ENCODE measurements around the gene TCP11X2.
"Not testable (repeated sequence)": the region's sequence is repeated elsewhere in the genome, so short reads cannot be mapped to it uniquely, and the experiment has no call there.

The TCP11X2 gene

GRCh38 chrX:102498732-102499131, 27.1 kb upstream of the TCP11X2 start:
- WGBS, result 76% methylated on average over 2 of the region's 2 CpGs

GRCh38 chrX:102491766-102492165, 20.2 kb upstream of the TCP11X2 start:
- Histone ChIP-seq H3K9ac (ENCODE audit: low read length) (no peak overlapping the region), H2BK12ac (ENCODE audit: low read length in 2 of 2) (no peak overlapping the region), H2AK5ac (ENCODE audit: low read length, severe bottlenecking) (no peak overlapping the region), H3K14ac (ENCODE audit: low read length in 2 of 2) (no peak overlapping the region), H3K79me1 (replicated peaks; ENCODE audit: low read length, poor library complexity, severe bottlenecking) (no peaks in the 10 kb centered on the region), H3K27me3 (ENCODE audit: control insufficient read depth in 1 of 2, insufficient read depth in 1 of 2, low read length in 2 of 2) (peaks cover 0 to 37% of the 10 kb centered on the region in 2 experiments), H3K4me3 (ENCODE audit: insufficient read depth in 1 of 2, low read depth in 1 of 2, low read length in 2 of 2) (peak overlapping the region in 1 of 2 experiments; percentile 59), H3K27ac (ENCODE audit: low read length, poor library complexity, severe bottlenecking) (no peak overlapping the region), H3K36me3 (ENCODE audit: control insufficient read depth in 1 of 2, insufficient read depth in 2 of 2, low read depth in 1 of 2, low read length in 2 of 2) (no peaks in the 10 kb centered on the region), H3K9me3 (ENCODE audit: control insufficient read depth, low read length) (peaks cover 5% of the 10 kb centered on the region), H3K4me2 (ENCODE audit: low read length, poor library complexity, severe bottlenecking) (no peak overlapping the region), H2BK15ac (ENCODE audit: low read depth, poor library complexity, severe bottlenecking) (no peak overlapping the region), H2AFZ (ENCODE audit: low read depth, low read length) (no peak overlapping the region), H4K91ac (ENCODE audit: low read length) (no peak overlapping the region), H3K4ac (ENCODE audit: low read depth in 1 of 2, low read length in 2 of 2) (no peak overlapping the region), H2BK120ac (ENCODE audit: low read depth, low read length) (no peak overlapping the region), H3K18ac (ENCODE audit: low read depth in 1 of 2, low read length in 2 of 2) (no peak overlapping the region), H3K23ac (ENCODE audit: low read length in 2 of 2) (no peak overlapping the region), H3K4me1 (ENCODE audit: control insufficient read depth, insufficient read depth, low read depth, low read length) (no peaks in the 10 kb centered on the region), H2BK5ac (ENCODE audit: low read depth, low read length, poor library complexity, severe bottlenecking) (no peak overlapping the region), H4K8ac (ENCODE audit: low read length) (no peak overlapping the region)
- no peak for DNase-seq

More at GRCh38 chrX:102498732-102499131, 27.1 kb upstream of the TCP11X2 start:
- no peak overlapping the region for H2AFZ ChIP-seq (ENCODE audit: low read depth, low read length)
- DNase-seq, result no peak
- H4K91ac ChIP-seq (ENCODE audit: low read length), result no peak overlapping the region
- no peak overlapping the region for H2BK15ac ChIP-seq (ENCODE audit: low read depth, poor library complexity, severe bottlenecking)
- no peak overlapping the region for H3K4me2 ChIP-seq (ENCODE audit: low read length, poor library complexity, severe bottlenecking)
- peaks cover 0 to 42% of the 10 kb centered on the region in 2 experiments for H3K27me3 ChIP-seq (ENCODE audit: control insufficient read depth in 1 of 2, insufficient read depth in 1 of 2, low read length in 2 of 2)
- no peak overlapping the region for H3K27ac ChIP-seq (ENCODE audit: low read length, poor library complexity, severe bottlenecking)
- no peak overlapping the region for H3K23ac ChIP-seq (ENCODE audit: low read length in 2 of 2)
- no peak overlapping the region for H2BK12ac ChIP-seq (ENCODE audit: low read length in 2 of 2)
- H3K9me3 ChIP-seq (ENCODE audit: control insufficient read depth, low read length), result peaks cover 5% of the 10 kb centered on the region
- no peak overlapping the region for H3K4ac ChIP-seq (ENCODE audit: low read depth in 1 of 2, low read length in 2 of 2)
- H2BK120ac ChIP-seq (ENCODE audit: low read depth, low read length), result no peak overlapping the region
- H3K4me1 ChIP-seq (ENCODE audit: control insufficient read depth, insufficient read depth, low read depth, low read length), result no peaks in the 10 kb centered on the region
- H3K14ac ChIP-seq (ENCODE audit: low read length in 2 of 2), result no peak overlapping the region
- no peak overlapping the region for H3K9ac ChIP-seq (ENCODE audit: low read length)
- no peak overlapping the region for H3K4me3 ChIP-seq (ENCODE audit: insufficient read depth in 1 of 2, low read depth in 1 of 2, low read length in 2 of 2)
- H3K18ac ChIP-seq (ENCODE audit: low read depth in 1 of 2, low read length in 2 of 2), result no peak overlapping the region
- no peak overlapping the region for H4K8ac ChIP-seq (ENCODE audit: low read length)
- no peak overlapping the region for H2BK5ac ChIP-seq (ENCODE audit: low read depth, low read length, poor library complexity, severe bottlenecking)
- H3K36me3 ChIP-seq (ENCODE audit: control insufficient read depth in 1 of 2, insufficient read depth in 2 of 2, low read depth in 1 of 2, low read length in 2 of 2), result no peaks in the 10 kb centered on the region
- no peaks in the 10 kb centered on the region for H3K79me1 ChIP-seq (replicated peaks; ENCODE audit: low read length, poor library complexity, severe bottlenecking)
- no peak overlapping the region for H2AK5ac ChIP-seq (ENCODE audit: low read length, severe bottlenecking)

- not testable (repeated sequence) for H2AFZ ChIP-seq (ENCODE audit: low read depth, low read length); H2BK15ac ChIP-seq (ENCODE audit: low read depth, poor library complexity, severe bottlenecking); H2BK5ac ChIP-seq (ENCODE audit: low read depth, low read length, poor library complexity, severe bottlenecking); H3K27ac ChIP-seq (ENCODE audit: low read length, poor library complexity, severe bottlenecking); H3K4me1 ChIP-seq (ENCODE audit: control insufficient read depth, insufficient read depth, low read depth, low read length); H3K79me1 ChIP-seq (replicated peaks; ENCODE audit: low read length, poor library complexity, severe bottlenecking); H3K14ac ChIP-seq (ENCODE audit: low read length in 2 of 2); H2AK5ac ChIP-seq (ENCODE audit: low read length, severe bottlenecking); H3K36me3 ChIP-seq (ENCODE audit: control insufficient read depth in 1 of 2, insufficient read depth in 2 of 2, low read depth in 1 of 2, low read length in 2 of 2); H3K23ac ChIP-seq (ENCODE audit: low read length in 2 of 2); H2BK120ac ChIP-seq (ENCODE audit: low read depth, low read length); H3K4ac ChIP-seq (ENCODE audit: low read depth in 1 of 2, low read length in 2 of 2); H3K4me3 ChIP-seq (ENCODE audit: insufficient read depth in 1 of 2, low read depth in 1 of 2, low read length in 2 of 2); H3K9me3 ChIP-seq (ENCODE audit: control insufficient read depth, low read length); H3K18ac ChIP-seq (ENCODE audit: low read depth in 1 of 2, low read length in 2 of 2); H3K4me2 ChIP-seq (ENCODE audit: low read length, poor library complexity, severe bottlenecking); H3K9ac ChIP-seq (ENCODE audit: low read length); DNase-seq; H4K91ac ChIP-seq (ENCODE audit: low read length); H2BK12ac ChIP-seq (ENCODE audit: low read length in 2 of 2); H3K27me3 ChIP-seq (ENCODE audit: control insufficient read depth in 1 of 2, insufficient read depth in 1 of 2, low read length in 2 of 2); H4K8ac ChIP-seq (ENCODE audit: low read length)
- no CpG with 5 or more reads among the region's 5 CpGs for WGBS
These were observed 7.2 kb upstream of the TCP11X2 start for GRCh38 chrX:102478765-102479164.

- not testable (repeated sequence) for H3K4ac ChIP-seq (ENCODE audit: low read depth in 1 of 2, low read length in 2 of 2); DNase-seq; H3K4me1 ChIP-seq (ENCODE audit: control insufficient read depth, insufficient read depth, low read depth, low read length); H3K14ac ChIP-seq (ENCODE audit: low read length in 2 of 2); H3K27ac ChIP-seq (ENCODE audit: low read length, poor library complexity, severe bottlenecking); H2BK15ac ChIP-seq (ENCODE audit: low read depth, poor library complexity, severe bottlenecking); H3K79me1 ChIP-seq (replicated peaks; ENCODE audit: low read length, poor library complexity, severe bottlenecking); H3K9me3 ChIP-seq (ENCODE audit: control insufficient read depth, low read length); H2BK120ac ChIP-seq (ENCODE audit: low read depth, low read length); H2AFZ ChIP-seq (ENCODE audit: low read depth, low read length); H2AK5ac ChIP-seq (ENCODE audit: low read length, severe bottlenecking); H3K36me3 ChIP-seq (ENCODE audit: control insufficient read depth in 1 of 2, insufficient read depth in 2 of 2, low read depth in 1 of 2, low read length in 2 of 2); H3K18ac ChIP-seq (ENCODE audit: low read depth in 1 of 2, low read length in 2 of 2); H3K27me3 ChIP-seq (ENCODE audit: control insufficient read depth in 1 of 2, insufficient read depth in 1 of 2, low read length in 2 of 2); H2BK12ac ChIP-seq (ENCODE audit: low read length in 2 of 2); H4K8ac ChIP-seq (ENCODE audit: low read length); H2BK5ac ChIP-seq (ENCODE audit: low read depth, low read length, poor library complexity, severe bottlenecking); H3K9ac ChIP-seq (ENCODE audit: low read length); H3K23ac ChIP-seq (ENCODE audit: low read length in 2 of 2); H3K4me2 ChIP-seq (ENCODE audit: low read length, poor library complexity, severe bottlenecking); H3K4me3 ChIP-seq (ENCODE audit: insufficient read depth in 1 of 2, low read depth in 1 of 2, low read length in 2 of 2); H4K91ac ChIP-seq (ENCODE audit: low read length)
- WGBS, result no CpG with 5 or more reads among the region's 3 CpGs
These were observed 1.4 kb downstream of the TCP11X2 start for GRCh38 chrX:102470215-102470614.

Measured in mesenchymal stem cell (in vitro differentiated cells and primary cell).